ENCODE results near the gene BCL2A1.
"Not testable (repeated sequence)": the region's sequence is repeated elsewhere in the genome, so short reads cannot be mapped to it uniquely, and the experiment has no call there.

BCL2A1 gene

DNA sequence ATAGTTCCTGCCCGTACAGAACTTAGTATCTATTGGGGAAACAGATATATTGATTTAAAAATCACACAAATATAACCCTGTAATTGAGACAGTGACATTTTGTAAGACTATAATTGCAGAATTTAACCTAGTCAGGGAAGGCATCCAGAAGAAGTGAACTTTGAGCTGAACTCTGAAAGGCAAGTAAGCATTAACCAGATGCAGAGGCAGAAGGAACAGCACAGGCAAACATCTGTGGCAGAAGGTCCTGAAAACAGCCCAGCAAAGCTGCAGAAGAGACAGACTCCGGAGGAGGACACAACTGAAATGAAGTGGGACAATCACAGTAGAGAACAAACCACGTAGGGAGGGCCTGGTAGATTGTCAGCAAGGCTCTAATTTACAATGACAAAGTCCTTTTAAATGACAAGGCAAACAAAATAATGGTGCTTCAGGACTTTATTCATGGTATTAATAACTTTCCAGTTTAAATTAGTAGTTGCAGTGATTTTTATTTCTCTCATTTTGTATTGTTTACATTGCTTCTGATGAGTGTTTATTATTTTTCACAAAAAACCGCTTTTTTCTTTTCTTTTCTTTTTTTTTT lies 14.5 kb downstream of the BCL2A1 start:
- DNase-seq, result no peak

DNA sequence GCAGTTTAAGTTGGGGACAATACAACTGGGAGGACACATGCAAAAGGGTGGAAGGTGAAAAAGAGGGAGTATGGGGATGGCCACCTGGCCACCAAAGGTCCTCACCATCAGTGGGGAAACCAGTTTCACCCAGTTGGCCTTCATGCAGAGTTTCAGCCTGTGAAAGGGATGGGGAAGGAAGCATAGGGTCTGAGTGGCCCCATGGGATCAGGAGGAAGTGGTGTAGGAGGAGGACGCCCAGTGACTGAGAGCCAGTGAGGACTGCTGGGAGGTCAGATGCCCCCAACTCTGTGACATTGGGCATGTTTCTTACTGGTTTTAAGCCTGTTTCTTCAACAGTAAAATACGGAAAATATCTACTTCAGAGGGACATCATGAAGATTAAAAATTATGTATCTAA lies 16.3 kb downstream of the BCL2A1 start:
- DNase-seq, result no peak

DNA sequence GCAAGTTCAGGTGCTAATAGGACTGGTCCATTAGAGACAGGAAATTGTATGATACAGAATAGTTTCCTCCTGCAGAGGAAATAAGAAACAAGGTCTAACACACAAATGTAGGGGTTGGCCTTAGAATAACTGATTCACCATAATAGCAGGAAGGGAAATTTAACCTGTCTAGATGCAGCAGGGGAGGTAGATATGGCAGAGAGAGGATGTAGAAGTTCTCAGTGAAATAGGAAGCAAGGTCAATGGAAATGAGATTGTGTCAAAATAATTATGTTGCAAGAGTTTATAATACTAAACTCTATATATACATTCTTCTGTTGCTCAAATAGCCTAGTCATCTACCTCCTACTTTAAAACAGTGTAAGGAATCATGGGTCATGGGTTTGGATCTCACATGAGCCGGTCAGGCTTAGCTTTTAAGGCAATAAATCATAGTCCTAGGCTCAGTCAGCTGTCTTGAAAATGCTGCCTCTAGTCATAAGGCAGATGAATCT lies 17.0 kb downstream of the BCL2A1 start:
- no peak for DNase-seq

DNA sequence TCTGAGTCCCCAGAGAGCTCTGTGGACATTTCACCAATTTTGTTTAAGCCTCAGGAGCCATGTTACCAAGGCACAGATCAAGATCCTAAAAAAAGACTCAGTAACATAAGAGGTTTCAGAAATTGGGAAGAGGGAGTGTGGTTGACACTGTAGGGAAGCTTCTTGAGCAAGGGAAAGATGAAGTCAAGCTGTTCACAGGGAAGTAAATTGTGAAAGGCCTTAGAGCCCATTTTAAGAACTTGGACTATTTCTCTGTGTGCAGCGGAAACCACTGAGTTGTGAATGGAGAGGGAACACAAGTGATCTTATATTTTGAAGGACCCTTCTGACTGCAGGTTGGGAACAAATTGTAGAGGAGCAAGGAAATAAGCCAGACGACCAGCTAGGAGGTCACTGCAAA lies 18.7 kb downstream of the BCL2A1 start:
- DNase-seq, result no peak

DNA sequence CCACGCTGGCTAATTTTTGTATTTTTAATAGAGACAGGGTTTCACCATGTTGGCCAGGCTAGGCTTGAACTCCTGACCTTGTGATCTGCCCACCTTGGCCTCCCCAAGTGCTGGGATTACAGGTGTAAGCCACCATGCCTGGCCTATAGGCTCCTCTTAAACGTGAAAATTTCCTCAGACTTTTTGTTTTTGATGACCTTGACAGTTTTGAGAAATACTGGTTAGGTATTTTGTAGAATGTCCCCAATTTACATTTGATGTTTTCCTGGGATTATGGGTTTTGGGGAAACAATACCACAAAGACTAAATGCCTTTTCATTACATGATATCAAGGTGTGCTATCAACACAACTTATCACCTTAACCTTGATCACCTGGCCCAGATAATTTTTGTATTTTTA lies 20.7 kb downstream of the BCL2A1 start:
- DNase-seq, result no peak

DNA sequence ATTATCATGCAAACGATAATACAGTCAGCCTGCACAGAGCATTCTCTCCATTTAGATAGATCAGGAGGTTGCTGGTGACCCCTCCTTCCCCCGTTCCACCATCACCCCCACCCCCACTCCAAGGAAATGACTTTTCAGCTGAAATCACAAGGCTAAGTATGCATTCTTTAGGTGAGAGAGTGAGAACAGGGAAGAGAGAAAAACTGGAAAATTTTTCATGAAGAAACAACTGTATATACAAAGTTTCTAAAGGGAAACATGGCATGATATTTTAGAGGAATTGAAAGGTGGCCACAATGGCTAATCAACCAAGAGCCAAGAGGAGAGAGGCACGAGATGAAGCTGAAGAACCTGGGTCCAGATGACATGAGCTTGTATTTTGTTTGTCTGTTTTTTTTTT lies 22.2 kb downstream of the BCL2A1 start:
- no peak for DNase-seq

DNA sequence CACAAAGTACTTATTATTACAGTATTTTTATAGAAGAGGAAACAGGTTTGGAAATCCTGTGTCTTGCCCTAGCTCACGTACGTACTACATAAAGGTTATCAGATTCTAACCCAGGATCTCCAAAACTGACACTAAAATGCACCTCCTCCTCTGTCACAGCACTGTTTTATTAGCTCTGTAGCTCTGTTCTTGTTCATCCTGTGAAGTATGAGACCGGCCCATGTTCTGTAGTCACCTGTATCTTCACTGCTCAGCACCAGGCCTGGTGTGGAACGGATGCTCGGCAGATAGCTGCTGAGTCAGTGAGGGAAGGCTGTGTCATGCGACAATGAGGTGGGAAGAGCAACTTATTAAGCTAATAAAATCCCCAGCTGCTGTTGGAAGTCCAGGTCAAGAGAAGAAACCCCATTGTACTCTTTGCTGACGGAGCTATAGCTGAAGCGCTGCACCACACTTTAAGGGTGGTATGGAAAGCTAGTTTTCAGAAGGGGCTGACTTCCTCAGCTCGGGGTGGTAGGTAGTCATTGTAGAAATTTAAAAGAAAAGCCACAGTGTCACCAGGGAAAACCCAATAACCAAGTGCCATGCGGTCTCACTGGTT lies 22.8 kb downstream of the BCL2A1 start:
- no peak for DNase-seq

DNA sequence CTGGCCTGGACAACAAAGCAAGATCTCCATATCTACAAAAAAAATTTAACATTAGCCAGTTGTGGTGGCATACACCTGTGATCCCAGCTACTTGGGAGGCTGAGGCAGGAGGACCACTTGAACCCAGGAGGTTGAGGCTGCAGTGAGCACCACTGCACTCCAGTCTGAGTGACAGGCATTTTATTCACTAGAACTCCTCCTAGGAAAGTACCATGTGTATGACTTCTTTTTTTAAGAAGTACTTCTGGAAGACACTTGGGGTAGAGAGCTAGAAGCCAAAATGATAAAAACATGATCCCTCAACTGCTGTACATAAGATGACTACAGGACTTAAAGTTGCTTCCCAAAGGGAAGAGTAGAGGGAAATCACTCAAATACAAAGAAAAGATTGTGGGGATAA lies 24.0 kb downstream of the BCL2A1 start:
- no peak for DNase-seq

DNA sequence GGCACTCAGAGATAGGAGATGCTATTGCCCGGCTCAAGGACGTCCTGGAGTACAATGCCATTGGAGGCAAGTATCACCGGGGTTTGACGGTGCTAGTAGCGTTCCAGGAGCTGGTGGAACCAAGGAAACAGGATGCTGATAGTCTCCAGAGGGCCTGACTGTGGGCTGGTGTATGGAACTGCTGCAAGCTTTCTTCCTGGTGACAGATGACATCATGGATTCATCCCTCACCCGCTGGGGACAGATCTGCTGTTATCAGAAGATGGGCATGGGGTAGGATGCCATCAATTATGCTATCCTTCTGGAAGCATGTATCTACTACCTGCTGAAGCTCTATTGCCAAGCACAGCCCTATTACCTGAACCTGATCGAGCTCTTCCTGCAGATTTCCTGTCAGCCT lies 26.4 kb downstream of the BCL2A1 start:
- DNase-seq, result no peak

DNA sequence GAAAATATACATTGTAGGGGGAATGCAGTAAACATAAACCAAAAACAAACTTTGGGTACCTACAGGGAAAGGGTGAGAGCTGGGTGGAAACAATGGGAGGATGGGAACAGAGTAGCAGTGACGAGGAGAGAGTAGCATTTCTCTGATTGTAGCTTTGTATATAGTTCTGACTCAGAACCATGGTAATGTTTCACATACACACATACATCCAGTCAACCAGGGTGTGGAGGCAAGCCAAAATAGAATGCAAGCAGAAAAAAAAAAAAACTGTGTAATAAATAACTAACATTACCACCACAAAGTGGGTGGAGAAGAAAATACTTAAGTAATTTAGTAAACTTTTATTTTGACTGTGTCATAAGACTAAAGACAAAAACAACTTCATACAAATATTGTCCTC lies 27.2 kb downstream of the BCL2A1 start:
- DNase-seq, result no peak

DNA sequence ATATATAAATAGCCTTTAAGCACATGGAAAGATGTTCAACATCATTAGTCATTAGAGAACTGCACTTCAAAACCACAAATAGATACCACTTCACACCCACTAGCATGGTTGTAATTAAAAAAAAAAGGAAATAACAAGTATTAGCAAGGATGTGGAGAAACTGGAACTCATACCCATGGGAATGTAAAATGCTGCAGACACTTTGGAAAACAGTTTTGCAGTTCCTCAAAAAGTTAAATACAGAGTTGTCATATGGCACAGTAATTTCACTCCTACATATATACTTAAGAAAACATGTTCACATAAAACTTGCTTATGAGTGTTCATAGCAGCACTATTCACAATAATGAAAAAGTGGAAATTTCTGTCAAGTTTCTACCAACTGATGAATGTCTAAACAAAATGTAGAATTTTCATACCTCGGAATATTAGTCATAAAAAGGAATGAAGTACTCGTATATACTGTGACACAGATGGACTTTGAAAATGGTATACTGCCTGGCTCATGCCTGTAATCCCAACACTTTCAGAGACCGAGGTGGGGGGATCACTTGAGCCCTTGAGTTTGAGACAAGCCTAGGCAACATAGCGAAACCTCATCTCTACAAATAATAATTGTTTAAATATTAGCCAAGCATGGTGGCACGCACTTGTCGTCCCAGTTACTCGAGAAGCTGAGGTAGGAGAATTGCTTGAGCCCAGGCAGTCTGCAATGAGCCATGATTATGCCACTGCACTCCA lies 28.1 kb downstream of the BCL2A1 start:
- DNase-seq, result no peak

DNA sequence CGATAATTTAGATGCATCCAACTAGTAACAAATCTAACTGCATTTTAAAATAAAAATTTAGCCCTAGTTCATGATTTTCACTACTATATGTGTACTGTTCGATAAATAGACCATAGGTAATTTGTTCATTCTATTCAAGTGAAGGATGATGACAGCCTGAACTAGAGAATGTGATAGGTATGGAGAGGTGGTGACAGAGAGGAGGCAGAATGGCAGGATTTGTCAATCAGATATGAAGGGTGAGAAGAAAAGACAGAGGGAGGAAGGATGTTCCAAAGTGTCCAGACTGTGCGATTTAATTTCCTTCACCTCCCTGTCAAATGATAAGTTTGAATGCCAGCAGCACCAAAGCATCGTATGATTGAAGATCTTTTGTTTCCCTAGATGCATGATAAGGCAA lies 31.6 kb downstream of the BCL2A1 start:
- no peak for DNase-seq

DNA sequence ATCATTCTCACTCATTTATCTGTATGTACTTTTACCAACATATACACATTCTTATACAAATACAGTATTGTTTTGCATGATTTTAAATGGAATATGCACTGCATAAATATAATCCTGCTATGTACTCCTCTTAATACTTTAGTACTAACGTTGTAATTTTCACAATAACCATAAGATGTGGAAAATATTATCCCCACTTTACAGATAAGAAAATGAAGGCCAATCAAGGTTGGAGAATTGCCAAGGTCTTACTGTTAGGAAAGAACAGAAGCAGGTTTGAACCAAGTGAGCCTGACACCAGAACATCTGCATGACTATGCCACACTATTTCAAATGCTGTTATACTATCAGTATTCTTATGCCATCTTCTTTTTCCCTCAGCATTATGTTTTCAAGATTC lies 32.9 kb downstream of the BCL2A1 start:
- DNase-seq, result no peak

DNA sequence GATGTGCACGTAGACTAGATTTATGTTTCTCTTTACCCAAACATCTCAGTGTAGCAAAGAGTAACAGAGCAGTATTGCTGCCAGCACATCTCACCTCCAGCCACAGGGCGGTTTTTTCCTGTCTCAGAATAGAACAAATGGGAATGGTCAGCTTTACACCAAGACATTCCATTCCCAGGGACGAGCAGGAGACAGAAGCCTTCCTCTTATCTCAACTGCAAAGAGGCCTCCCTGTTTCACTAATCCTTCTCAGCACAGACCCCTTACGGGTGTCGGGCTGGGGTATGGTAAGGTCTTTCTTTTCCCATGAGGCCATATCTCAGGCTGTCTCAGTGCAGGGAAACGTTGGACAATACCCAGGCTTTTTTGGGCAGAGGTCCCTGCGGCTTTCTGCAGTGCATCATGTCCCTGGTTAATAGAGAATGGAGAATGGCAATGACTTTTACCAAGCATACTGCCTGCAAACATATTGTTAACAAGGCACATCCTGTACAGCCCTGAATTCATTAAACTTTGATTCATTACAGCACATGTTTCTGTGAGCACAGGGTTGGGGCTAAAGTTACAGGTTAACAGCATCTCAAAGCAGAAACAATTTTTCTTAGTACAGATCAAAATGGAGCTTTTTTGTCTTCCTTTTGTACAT lies 35.3 kb downstream of the BCL2A1 start:
- not testable (repeated sequence) for DNase-seq

DNA sequence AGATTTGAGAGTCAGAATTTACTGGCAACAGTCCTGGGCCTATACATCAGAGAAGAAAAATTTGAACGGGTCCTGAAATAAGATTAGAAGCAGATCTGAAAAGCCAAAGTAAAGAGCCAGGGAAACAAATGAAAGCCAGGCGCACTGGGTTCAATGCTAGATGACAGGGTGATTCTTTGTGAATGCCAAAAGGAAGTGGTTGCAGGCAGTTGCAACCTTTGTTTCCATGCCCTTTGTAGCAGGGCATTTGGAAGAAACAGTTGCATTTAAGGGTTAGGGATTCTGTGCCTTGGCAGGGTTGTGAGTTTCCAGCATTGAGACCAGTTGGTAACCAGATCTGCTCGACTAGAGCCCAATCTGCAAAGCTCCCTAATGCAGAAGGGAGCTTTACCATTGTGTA lies 37.8 kb downstream of the BCL2A1 start:
- DNase-seq, result no peak

DNA sequence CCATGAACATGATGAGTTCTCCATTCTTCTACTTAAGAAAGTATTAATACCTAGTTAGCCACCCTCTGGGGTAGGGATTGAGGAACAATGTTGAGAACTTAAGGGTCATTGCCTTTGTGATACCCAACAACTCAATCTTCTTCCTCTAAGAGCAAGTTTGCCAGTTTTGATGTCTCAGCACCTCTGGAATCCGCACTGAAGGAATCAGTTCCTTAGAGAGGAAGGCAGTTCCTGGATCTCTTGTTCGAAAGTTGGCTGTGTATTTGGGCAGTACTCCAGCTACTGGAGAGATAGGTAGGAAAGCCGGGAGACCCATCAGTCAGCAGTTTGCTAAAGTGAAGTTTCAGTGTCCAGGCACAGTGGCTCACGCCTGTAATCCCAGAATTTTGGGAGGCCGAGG lies 38.5 kb downstream of the BCL2A1 start:
- DNase-seq, result no peak

DNA sequence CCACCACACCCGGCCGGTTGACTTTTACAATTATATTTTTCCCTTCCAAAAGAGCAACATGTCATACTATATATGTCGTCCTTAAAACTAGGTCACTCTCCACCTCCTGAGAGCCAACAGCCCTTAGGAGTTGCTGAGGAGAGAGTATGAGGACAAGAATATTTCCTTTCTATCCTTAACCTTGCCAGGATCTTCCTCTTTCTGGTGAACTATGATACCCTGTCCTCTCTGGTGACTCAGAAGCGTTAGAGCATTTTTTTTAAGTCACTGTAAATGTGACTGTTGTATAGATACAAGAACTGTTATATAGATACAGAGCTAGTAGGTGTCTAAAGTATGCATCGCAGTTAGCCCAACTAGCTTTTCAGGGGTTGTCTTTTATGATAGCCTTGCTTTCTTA lies 40.5 kb downstream of the BCL2A1 start:
- no peak for DNase-seq

DNA sequence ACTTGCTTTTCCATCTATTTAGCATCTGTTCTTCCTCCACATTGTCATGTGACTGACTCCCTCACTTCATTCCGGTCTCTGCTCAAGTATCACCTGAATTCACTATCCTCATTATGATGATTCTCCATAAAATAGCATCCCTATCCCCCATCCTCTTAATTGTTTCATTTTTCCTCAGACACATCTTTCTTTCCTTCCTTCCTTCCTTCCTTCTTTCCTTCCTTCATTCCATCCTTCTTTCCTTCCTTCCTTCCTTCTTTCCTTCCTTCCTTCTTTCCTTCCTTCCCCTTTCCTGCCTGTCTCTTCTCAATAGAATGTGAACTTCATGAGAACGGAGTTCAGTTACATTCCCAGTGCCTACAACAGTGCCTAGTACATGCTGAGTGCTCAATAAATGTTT lies 41.6 kb downstream of the BCL2A1 start:
- DNase-seq, result no peak

DNA sequence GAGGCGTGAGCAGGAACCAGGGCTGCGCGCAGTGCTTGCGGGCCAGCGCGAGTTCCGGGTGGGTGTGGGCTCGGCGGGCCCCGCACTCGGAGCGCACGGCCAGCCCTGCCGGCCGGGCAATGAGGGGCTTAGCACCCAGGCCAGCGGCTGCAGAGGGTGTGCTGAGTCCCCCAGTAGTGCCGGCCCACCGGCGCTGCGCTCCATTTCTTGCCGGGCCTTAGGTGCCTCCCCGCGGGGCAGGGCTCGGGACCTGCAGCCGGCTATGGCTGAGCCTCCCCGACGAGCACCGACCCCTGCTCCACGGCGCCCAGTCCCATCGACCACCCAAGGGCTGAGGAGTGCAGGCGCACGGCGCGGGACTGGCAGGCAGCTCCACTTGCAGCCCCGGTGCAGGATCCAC lies 44.9 kb downstream of the BCL2A1 start:
- not testable (repeated sequence) for DNase-seq

DNA sequence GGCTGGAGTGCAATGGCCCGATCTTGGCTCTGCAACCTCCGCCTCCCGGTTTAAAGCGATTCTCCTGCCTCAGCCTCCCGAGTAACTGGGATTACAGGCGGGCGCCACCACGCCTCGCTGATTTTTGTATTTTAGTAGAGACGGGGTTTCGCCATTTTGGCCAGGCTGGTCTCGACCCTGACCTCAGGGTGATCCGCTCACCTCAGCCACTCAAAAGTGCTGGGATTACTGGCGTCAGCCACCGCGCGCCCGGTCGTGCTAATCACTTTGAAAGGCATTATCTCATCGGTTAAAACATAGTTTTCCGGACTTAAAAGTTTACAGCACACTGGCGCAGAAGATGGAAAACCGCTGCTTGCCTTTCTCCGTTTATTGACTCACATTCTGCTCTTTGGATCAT lies 46.6 kb downstream of the BCL2A1 start:
- DNase-seq, result no peak

DNA sequence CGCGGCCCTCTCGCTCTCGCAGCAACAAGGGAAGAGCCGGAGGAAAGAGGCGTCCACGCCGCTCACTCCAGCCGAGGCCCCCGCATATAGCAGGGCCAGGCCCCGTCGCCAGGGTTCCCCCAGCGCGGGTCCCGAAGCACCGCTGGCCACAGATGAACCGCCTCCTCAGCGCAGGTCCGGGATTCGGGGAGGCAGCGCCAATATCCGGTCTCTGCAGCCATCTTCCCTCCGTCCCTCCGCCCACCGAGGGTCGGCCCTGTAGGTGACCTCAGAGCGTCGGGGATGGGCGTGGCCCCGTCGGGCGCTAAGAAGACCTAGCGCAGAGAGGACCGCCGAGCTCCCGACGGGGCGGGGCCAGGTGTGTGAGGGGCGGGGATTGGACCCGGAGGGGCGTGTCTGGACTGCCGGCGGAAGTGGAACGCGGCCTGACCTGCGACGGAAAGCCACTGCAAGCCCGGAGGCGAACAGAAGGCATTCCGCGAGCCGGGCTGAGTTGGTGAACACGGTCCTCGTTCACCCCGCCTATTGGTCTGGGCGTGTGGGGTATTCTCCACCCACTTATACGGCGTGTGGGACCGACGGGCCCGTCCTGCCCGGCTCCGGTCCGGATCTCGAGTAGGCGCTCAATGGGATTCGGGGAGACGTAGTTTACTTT lies 47.4 kb downstream of the BCL2A1 start:
- peak; percentile 94 for DNase-seq

DNA sequence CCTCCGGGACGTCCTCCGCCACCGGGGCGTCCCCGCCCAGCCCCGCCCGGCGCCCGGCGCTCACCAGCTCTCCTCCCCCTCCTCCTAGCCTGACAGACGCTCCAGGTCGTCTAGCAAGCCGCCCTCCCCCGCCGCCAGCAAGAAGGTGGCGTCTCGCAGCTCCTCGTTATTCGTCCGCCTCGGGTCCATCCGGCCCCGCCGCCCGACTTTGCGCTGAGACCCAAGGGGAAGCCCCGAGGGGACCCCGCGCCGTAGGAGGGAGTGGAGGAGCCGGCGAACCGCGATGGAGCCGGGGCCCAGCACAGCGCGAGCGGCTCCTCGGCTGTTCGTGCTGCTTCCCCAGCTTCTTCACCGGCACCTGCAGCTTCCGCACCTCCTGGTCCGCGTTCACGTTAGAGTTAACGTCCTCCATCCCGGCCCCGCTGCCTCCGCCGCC lies 47.9 kb downstream of the BCL2A1 start:
- DNase-seq, result peak; percentile 54

DNA sequence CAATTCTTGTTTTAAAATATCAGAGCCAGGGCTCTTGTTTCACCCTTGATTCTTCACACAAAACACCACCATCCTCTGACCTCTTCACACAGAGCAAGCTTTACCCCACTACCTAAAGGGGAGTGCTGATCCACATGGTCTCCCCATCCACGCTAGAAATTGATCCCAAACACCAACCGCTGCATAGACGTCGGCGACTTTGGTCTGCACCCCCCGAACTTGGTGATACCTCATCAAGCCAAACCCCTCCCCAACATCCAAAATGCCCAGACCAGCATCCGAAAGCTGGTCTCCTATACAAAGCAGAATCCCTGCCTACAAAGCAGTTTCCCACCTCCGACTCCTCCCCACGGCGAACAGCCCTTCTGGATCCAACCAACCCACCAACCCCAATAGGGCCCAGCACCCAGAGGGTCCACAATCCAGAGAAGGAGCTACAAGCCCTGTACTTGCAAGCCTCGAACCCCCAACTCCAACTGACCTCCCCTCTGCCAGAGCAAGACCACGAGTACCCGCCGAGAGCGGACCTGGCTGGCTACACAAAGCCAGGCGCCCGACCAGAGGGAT lies 48.4 kb downstream of the BCL2A1 start:
- DNase-seq, result no peak

All from effector CD4-positive, alpha-beta T cell (primary cell).